Measurements from ENCODE around the gene RCSD1.
A peak's percentile ranks its signal among the peaks of the same experiment; 100 is the strongest.

RCSD1 gene

DNA sequence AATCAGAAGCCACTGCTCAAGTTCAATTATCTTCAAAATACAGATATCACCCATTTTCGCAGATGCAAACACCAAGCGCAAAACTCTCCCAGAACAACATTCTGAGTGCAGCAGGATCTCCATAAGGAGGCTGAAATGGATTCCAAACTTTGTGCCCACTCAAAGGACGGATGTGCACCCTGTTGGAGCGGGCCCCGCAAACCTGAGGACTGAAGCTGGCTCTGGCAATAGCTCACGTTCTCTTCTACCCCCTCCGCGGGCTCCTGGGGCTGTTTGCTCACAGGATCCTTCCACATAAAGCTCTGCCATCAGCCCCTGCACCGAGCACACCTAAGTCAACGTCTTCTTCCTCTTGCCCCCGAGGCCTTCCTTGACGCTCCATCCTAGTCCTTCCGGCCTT is 11.7 kb upstream of the RCSD1 start:
- no peak for DNase-seq (ENCODE audit: low read depth)

- DNase-seq (ENCODE audit: low read depth), result no peak
These were observed 11.2 kb upstream of the RCSD1 start for GRCh38 chr1:167618789-167619188.

DNA sequence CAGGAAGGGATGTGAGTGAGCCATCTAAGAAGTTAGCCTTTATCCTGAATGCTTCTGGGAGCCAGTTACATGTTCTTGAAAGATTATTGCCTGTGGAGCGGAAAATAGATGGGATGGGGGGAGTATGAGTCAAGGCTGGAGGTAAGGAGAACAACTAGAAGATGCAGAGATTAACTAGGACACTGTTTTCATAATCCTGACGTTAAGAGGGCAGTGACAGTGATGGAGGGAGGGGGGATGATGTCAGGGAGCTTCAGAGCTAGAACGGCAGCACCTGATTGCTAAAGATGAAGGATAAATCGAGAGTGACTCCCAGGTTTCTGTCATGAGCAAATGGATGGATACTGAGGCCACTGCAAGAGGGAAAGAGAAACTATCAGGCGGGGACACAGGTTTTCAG is 10.0 kb upstream of the RCSD1 start:
- no peak for DNase-seq (ENCODE audit: low read depth)

DNA sequence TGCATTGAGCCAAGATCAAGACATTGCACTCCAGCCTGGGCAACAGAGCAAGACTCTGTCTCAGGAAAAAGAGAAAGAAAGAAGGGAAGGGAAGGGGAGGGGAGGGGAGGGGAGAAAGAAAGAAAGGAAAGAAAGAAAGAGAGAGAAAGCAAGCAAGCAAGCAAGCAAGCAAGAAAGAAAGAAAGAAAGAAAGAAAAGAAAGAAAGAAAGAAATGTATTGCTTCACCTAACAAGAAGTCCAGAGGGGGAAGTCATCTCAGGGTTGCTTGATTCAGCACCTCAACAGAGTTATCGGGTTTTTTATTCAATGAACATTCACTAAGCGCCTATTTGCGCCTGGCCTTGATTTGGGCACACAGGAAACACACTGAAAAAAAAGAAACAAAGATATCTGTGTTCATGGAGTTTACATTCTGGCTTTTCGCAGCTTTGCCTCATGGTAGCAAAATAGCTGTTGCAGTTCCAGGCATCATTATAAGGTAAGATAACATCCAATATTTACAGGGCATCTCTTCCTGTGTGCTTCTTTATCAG is 8.2 kb upstream of the RCSD1 start:
- no peak for DNase-seq (ENCODE audit: low read depth)

DNA sequence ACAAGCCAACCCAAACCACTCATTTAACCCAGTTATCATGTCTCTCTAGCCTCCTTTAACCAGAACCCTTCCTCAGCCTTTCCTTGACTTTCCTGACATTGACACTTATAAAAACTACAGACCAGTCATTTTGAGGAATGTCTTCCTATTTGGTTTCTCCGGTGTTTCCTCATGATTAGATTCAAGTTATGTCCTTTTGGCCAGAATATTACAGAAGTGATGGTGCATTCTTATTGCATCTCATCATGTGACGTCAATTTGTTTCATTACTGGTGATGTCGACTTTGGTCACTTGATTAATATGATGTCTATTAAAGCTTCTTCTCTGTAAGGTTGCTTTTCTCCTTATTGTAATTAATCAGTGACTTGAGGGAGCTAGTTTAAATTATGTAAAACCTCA is 6.1 kb upstream of the RCSD1 start:
- no peak for DNase-seq (ENCODE audit: low read depth)

DNA sequence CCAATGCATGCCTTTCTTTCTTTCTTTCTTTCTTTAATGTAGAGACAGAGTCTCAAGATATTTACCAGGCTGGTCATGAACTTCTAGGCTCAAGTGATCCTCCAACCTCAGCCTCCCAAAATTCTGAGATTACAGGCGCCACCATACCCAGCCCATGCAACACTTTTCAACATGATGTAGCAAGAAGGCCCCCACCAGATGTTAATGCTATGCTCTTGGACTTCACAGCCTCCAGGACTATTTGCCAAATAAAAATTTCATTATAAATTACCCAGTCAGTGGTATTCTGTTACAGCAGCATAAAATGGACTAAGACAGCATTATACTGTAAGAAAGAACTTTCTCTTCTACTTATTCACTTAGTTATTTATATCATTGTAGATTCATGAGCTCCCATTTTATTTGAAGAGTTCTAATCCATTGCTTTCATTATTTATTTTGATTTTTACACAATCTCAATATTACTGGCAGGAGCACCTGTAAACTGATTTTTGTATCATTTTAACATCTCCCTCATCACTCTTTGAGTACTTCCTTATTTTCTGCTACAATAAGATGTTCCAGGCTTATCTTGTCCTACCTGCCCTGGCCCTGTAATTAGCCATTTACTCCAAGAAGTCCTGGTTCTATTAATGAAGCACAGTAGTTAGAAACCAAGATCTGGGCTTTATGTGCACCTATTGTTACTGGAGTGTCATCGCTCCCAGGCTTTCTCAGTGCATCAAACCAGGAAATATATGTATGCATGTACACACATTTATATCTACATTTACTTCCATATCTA is 4.8 kb upstream of the RCSD1 start:
- no peak for DNase-seq (ENCODE audit: low read depth)

GRCh38 chr1:167627615-167627864 is 2.5 kb upstream of the RCSD1 start:
- no peak for DNase-seq (ENCODE audit: low read depth)

DNA sequence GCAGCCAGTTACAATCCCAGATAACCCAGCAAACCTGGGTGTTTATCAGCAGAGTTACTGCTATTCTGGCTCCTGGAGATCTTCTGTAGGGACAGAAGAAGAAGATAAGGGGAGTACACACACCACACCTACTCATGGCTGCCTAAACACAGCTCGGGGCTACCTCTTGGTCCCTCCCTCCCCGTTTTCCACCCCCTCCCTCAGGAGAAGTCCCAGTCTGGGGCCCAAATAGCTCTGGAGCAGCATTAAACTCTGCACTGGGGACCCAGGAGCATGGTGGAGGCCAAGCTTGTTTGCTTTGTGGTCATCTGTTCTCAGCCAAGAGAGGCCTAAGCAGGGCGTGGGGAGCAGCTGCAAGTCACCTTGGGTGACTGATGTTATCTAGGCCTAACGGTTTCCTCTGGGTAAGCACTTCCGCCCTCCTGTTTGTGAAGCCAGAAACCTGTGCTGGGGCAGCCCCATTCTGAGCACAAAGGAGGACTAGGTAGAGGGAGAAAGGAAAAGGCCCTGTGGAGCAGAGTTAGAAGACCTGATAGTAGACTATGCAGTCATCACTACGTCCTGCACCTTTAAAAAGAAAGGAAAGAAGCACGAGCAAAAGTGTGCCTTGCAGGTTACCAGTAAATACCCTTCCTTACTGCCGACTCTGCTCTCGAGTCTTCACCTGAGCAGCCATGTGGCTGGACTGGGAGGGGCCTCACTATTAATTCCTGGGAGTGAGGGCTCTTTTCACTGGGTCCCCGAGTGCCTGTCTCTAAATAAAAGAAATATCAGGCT is 2.0 kb upstream of the RCSD1 start:
- DNase-seq (ENCODE audit: low read depth), result peak; percentile 38

DNA sequence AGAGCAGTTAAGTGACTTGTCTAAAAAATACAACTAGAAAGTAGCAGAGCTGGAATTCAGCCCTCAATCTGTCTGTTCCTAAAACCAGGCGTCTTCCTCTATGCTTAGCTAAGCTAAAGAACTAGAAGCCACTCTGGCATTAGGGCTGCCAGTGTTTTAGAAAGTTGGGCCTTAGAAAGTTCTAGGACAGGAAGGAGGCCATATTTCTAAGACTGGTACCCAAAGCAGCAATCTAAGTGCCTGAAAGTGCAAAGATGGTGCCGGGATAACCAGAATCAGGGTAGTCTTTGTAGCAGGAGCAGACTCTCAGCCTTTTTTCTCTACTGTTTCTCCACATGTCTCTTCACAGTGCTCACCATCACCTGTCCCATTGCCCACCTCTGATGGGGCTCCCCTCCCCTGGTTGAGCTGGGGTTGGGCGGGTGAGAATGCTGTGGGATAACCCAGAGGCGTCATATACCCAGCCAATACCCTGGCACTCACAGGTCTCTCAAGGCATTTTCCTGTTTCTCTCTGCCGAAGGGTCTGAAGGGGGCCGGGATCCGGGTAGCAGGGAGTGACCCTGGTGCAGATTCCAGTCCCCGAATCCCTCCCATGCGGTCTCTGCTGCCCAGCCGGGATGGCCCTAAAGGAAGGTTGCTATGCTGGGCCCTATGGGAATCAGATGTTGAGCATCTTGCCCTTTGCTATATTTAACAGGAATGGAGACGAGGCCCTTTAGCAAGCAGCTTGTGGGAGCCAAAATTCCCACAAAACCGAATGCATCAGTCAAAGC is 1.1 kb upstream of the RCSD1 start:
- no peak for DNase-seq (ENCODE audit: low read depth)

DNA sequence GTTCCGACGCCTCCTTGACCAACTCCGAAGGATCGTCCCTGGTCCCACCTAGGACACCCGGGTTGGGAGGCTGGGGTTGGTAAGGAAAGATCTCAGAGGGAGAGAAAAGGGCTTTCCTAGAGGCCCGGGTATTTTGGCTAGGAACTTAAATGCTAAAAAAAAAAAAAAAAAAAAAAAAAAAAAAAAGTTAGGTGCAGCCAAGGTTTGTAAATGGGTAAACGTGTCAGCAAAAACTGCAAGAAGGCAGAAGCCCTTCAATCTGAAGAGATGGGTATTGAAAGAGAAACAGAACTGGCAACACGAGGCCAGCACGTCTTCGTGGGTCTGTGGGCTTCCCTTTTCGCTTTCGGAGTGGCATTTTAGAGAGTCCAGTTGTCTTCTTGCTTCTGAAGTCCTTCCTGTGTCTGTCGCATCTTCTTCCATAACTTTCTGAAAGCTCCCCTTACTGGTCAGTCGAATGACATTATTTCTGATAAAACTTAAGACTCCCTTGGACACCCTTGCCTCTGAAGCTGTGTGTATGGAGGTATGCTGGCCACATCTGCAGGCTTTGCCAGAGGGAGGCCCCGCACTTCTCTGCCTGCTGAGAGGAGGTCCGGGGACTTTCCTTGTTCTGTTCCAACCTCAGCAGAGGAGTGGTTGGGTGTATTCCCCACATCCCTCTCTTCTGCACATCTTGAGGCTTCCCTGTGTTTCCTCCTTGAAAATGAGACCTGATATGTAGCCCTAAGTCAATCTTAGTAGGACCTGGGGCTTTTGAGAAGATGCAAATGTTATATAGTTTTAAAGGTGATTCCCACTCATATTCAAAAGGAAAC is 745 bp downstream of the RCSD1 start:
- no peak for DNase-seq (ENCODE audit: low read depth)

DNA sequence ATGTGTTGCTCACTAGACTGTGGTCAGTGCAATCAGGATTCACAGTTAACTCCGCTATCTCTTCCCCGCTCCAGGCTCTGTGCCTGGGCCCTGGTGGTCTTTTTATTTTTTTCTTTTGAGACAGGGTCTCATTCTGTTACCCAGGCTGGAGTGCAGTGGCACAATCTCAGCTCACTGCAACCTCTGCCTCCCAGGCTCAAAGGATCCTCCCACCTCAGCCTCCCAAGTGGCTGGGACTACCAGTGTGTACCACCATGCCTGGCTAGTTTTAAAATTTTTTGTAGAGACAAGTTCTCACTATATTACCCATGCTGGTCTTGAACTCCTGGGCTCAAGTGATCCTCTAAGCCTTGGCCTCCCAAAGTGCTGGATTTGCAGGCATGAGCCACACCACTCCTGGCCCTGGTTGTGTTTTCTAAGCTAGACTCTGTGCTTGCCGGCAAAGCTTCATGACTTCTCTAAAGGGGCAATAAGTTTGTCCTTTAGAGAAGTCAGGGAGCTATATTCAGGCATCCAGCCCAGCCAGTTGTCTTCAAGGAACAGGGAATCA is 1.4 kb downstream of the RCSD1 start:
- DNase-seq (ENCODE audit: low read depth), result no peak

DNA sequence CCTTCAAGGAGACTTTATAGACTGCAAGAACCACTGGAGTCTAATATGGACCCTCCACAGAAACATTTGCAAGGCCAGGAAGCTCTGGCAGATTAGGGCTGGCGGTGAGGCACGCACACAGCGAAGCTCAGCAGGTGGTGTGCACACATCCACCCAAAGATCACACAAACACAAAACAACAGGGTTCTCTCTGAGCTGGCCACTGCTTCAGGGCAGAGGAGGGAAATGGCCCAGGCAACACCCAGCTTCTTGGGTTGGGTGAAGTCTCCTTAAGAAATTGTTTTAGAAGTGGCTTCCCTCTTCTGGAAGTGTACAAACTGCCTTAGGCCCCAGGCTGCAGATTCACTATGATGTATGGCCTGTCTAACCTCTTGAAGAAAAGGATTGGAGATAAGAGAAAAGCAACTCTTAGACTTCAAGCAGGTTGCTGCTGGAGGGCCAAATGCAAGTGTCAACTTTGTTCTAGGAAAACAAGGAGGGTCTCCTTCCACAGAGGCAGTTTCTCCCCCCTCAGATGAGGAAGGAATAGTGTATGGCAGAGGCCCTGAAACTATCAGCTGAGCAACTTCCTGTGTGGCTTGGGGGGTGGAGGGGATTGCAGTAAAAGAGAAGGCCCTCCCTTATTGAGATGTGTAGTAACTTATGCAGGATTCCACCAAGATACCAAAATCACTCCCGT is 2.0 kb downstream of the RCSD1 start:
- no peak for DNase-seq (ENCODE audit: low read depth)

DNA sequence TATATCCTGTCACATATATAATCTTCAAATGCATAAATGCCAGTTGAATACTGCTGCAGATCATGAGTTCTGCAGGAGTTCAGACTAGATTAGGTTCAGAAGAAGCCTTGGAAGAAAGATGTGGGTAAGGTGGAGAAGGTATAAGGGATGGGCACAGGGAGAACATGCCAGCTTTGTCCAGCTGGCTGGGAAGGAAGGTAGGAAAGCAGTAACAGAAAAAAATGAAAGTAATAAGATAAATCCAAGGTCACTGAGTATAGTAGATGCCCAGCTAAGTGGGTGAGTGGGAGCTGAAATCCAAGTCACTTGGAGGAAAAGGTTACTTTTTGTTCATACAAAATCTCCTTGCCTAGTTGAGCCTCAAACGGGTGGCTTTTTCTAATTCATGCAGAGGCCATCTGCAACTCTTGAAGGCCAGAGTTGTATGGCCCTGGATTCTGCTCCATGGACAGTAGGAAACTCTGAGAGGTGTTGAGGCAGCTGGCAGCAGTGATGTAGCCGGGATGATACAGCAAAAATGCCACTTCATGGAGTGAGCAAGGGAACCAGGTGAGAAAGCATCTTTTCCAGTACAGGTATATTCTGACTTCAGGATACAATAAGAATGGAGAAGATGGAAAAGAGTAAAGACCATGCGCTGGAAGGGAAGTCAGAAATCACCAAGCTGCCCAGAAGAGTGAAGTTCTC is 3.4 kb downstream of the RCSD1 start:
- no peak for DNase-seq (ENCODE audit: low read depth)

DNA sequence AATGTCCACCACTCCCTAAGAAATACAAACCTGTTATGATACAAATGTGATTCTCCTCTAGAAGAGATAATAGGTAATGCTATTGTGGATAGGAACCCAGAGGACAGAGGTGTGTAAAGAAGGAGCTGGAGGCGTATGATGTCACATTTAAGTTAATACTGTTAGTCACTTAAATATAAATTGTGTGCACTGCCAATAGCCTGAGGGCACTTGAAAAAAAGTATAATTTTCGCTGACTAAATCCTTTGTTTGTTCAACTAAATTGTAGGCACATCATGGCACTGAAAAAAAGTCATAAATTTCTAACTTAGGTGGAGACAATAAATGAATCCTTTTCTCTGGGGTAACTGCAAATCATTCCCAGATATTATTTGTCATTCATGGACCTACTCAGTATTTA is 4.4 kb downstream of the RCSD1 start:
- DNase-seq (ENCODE audit: low read depth), result no peak

DNA sequence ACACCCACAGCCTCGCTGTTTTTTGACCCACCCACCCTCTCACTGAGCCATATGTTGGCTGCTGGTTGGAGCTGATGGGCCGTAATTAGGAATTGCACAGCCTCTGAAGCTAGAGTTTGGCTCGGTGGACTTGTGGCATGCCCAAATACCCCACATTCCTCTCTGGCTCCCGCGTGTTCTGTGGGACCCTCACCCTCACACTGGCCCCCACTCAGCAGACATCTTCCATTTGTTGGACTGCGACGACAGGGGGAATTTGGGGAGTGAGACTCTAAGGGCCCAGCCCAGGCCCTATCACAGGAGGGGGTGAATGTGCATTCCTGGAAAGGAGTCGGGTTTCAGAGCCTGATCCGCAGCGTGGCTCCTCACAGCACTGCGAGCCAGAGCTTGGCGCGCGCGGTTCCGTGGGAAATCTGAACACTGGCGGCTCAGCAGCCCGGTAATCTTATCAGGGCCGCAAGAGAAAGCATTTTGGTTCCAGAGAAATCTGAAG is 5.2 kb downstream of the RCSD1 start:
- DNase-seq (ENCODE audit: low read depth), result no peak

DNA sequence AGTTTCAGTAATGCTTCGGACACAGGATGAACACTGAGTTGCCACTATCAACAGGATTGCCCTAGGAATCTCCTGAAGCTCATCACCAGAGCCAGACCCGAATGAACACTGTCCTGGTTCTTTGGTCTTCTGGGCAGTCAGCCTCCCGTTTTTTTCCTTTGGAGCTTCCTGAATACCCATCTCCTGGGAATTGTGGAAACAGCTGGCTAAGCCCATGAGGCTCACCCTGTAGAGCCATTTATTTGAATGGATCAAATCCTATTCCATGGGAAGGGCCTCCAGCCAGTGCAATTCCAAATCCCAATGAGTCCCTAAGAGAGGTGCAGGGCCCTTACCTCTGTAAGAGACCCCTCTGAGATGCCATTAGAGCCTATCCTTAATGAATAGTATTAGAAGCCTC is 5.9 kb downstream of the RCSD1 start:
- DNase-seq (ENCODE audit: low read depth), result no peak

DNA sequence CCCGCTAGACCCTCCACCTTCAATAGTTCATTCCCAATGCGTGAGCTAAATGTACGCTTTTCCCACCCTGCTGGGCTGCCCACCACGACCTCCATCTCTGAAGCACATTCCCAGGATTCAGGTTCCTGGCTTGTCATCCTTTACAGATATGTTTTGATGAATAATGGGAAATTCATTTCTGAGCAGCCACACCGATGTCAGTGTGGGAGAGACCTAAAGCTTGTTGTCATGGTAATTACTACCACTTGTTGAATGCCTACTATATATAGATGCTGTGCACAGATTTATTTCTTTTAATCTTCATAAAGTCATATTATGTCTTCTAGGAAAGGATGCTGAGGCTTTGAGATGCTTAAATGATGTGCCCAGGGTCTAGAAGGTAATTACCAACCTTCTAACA is 8.0 kb downstream of the RCSD1 start:
- DNase-seq (ENCODE audit: low read depth), result no peak

DNA sequence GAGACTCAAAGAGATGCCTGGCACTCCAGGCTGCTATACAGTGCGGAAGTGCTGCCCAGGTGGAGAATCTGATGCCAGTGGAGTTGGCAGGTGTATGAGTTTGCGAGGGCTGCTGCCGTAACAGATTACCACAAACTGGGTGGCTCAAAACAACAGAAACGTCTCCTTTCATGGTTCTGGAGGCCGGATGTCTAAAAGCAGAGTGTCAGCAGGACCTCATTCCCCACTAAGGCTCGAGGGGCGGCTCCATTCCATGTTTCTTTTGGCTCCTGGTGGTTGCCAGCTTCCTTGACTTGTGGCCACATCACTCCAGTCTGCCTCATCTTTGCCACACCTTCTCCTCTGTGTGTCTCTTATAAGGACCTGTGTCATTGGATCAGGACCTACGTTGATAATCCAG is 10.0 kb downstream of the RCSD1 start:
- no peak for DNase-seq (ENCODE audit: low read depth)

GRCh38 chr1:167641786-167642500 is 11.9 kb downstream of the RCSD1 start:
- DNase-seq (ENCODE audit: low read depth), result no peak

DNA sequence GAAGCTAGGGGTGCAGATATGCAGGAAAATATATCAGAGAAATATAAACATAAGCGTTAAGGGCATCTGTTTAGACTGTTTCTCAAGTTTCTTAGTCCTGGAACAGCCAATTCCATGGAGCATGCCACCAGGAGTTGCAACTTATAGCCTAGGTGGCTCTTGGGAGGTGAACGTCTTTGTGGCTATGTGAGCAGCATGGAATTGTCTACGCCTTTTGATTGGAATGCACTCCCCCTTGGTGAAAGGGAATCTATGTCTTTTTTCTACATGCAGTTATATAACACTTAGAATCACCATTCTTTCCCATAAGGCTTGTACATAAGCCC is 12.4 kb downstream of the RCSD1 start:
- DNase-seq (ENCODE audit: low read depth), result no peak

Data from stimulated activated CD8-positive, alpha-beta memory T cell treated with anti-CD3 and anti-CD28 coated beads, Interleukin-7, amount 100 ng/mL, for 24 hours (primary cell).